ENCODE data around the gene ST8SIA1.

DNA sequence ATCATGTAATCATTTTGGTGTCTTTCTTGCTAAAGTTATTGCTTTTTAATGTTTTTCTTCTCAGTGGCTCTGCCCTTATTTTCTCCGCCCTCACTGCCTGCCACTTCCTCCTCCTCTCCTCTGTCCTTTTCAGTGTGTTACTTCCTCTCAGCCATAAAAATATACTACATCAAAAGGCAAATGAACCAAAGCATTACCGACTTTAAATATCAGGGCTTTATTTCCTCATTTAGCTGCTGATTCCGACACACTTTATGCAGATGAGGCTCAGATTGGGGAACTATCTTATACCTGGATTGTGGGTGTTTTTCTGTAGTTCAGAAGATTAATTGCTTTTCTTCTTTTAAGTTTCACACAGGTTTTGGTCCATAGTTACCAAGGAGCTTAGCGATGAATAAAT lies 170.4 kb downstream of the ST8SIA1 start:
- TF ChIP-seq POLR2A (IDR thresholded peaks at IDR 0.05; ENCODE audit: low read length) = no peak
- no peak for TF ChIP-seq GATA1 (IDR thresholded peaks at IDR 0.05; ENCODE audit: low read depth, low read length)

Measured in erythroblast (primary cell).